Activated T-cell treated with anti-CD3 and anti-CD28 coated beads for 4 hours (primary cell): ENCODE data around the gene ENG.
A peak's percentile ranks its signal among the peaks of the same experiment; 100 is the strongest.
"Not testable (repeated sequence)": the region's sequence is repeated elsewhere in the genome, so short reads cannot be mapped to it uniquely, and the experiment has no call there.

ENCODE experiments used
- DNase-seq: peaks from one replicate; pipeline ENCODE4 v3.0.0-alpha.2; 2020

The ENG gene

GRCh38 chr9:127862075-127863011 lies 7.9 kb upstream of the ENG start:
- peak; percentile 21 for DNase-seq

GRCh38 chr9:127860779-127861178 lies 6.3 kb upstream of the ENG start:
- no peak for DNase-seq

GRCh38 chr9:127860260-127860659 lies 5.8 kb upstream of the ENG start:
- DNase-seq, result no peak

GRCh38 chr9:127858041-127858512 lies 3.6 kb upstream of the ENG start:
- DNase-seq, result no peak

GRCh38 chr9:127857278-127857677 lies 2.8 kb upstream of the ENG start:
- no peak for DNase-seq

GRCh38 chr9:127856729-127857116 lies 2.3 kb upstream of the ENG start:
- DNase-seq, result no peak

- no peak for DNase-seq
Observed at GRCh38 chr9:127856094-127856728, 1.8 kb upstream of the ENG start.

GRCh38 chr9:127855522-127855921 lies 1.1 kb upstream of the ENG start:
- no peak for DNase-seq

- no peak for DNase-seq
Observed at GRCh38 chr9:127854960-127855359, 502 bp upstream of the ENG start.

GRCh38 chr9:127853312-127854183 lies 910 bp downstream of the ENG start:
- no peak for DNase-seq

GRCh38 chr9:127852829-127853228 lies 1.6 kb downstream of the ENG start:
- no peak for DNase-seq

- DNase-seq, result no peak
Observed at GRCh38 chr9:127850286-127850830, 4.1 kb downstream of the ENG start.

GRCh38 chr9:127848756-127849504 lies 5.5 kb downstream of the ENG start:
- DNase-seq, result no peak

GRCh38 chr9:127847833-127848755 lies 6.4 kb downstream of the ENG start:
- DNase-seq, result no peak

GRCh38 chr9:127847178-127847510 lies 7.3 kb downstream of the ENG start:
- no peak for DNase-seq

GRCh38 chr9:127846443-127847177 lies 7.8 kb downstream of the ENG start:
- no peak for DNase-seq

- not testable (repeated sequence) for DNase-seq
Observed at GRCh38 chr9:127845619-127846018, 8.8 kb downstream of the ENG start.

- no peak for DNase-seq
Observed at GRCh38 chr9:127844821-127845359, 9.6 kb downstream of the ENG start.

GRCh38 chr9:127841087-127841835 lies 13.2 kb downstream of the ENG start:
- no peak for DNase-seq
